Measurements from ENCODE around the gene IFIT3.

- TF ChIP-seq CTCF (IDR thresholded peaks at IDR 0.05), result no peak
- no peak for TF ChIP-seq NR3C1 (IDR thresholded peaks at IDR 0.05)
- TF ChIP-seq RAD21 (conservative IDR thresholded peaks at IDR 0.05 in 1 of 2, IDR thresholded peaks at IDR 0.05 in 1 of 2), result no peak
- no peak for TF ChIP-seq REST (IDR thresholded peaks at IDR 0.05)
- no peak for TF ChIP-seq POLR2A (IDR thresholded peaks at IDR 0.05; ENCODE audit: low read length)
- no peak for TF ChIP-seq POLR2AphosphoS2 (conservative IDR thresholded peaks at IDR 0.05; ENCODE audit: low read length)
- TF ChIP-seq RCOR1 (IDR thresholded peaks at IDR 0.05; ENCODE audit: low read depth, low read length), result no peak
- no peak for TF ChIP-seq JUN (IDR thresholded peaks at IDR 0.05)
- TF ChIP-seq PBX3 (IDR thresholded peaks at IDR 0.05), result no peak
- TF ChIP-seq EP300 (IDR thresholded peaks at IDR 0.05), result no peak
- no peak for TF ChIP-seq EHF (CRISPR knock-in tag; IDR thresholded peaks at IDR 0.05)
- no peak for TF ChIP-seq ZFP36 (IDR thresholded peaks at IDR 0.05; ENCODE audit: borderline replicate concordance, partially characterized antibody)
- TF ChIP-seq USF2 (IDR thresholded peaks at IDR 0.05), result no peak
Measured at GRCh38 chr10:89338713-89339112, 10.9 kb downstream of the IFIT3 start.

All from A549 (cell line).